HG02623 (cell line): Measurements from ENCODE around the gene PSMG1.

Experiments
- ATAC-seq: cut with Tn5 transposase; IDR thresholded peaks from one replicate; pipeline ENCODE4 v1.9.1; 2021; ENCODE audit warnings: moderate library complexity; ENCODE audit not compliant: unreplicated experiment

PSMG1 gene

DNA sequence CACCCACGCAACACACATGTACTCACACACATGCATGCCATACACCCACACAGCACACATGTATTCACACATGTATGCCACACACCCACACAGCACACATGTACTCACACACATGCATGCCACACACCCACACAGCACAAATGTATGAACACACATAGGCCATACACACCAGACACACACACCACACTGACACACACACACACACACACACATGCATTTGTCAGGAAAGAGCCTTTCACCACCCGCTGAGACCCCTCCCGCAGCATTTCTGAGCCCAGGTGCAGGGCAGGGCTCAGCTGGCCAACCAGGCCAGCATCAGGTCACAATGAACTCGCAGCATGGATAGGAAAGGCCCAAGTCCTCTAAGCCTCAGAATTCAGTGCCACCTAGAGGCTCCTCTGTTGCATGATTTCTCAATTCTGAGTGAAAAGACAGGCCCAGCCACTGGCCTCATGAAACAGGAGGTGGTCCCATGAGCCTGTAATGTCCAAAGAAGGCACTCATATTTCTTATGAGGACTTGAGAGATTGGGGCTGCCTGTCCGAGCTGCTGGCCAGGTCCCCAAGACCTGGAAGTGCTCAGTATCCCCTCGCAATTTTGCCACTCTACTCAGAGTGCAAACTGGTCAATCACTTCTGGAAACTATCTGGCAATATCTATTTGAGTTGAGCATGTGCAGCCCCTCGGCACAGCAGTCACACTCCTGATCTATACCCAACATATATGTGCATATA lies 57.3 kb downstream of the PSMG1 start:
- no peak for ATAC-seq
